Loucy (cell line): ENCODE results near the gene STXBP5.

Source experiments
- EZH2phosphoT487 ChIP-seq: fragments of 200-600 bp; IDR thresholded peaks from 2 replicates; pipeline ENCODE4 v1.6.1; 2018; ENCODE audit warnings: antibody characterized with exemption, mild to moderate bottlenecking, moderate library complexity, borderline replicate concordance
- TF ChIP-seq, protein P1 (sequence below): fragments of 200-600 bp; sonication (generic); conservative IDR thresholded peaks from 2 replicates; pipeline ENCODE4 v1.5.1; 2014; ENCODE audit warnings: mild to moderate bottlenecking, antibody characterized with exemption, low read length

DNA sequence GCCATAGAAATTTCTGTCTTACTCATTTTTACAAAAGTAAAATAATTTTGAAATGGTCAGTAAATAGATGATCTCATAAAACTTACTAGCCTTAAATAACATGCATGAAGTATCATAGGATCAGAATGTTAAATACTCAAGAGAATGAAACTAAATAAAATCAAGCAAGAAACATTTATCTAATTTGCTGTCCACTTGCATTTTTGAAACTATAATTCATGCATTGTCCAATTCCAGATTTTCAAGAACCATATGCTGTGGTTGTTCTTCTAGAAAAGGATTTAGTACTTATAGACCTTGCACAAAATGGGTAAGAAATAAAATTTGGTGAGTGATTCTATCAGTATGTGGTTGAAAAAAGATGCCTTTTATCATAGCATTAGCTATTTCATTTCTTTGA is 107.0 kb downstream of the STXBP5 start:
- TF ChIP-seq, protein P1, sequence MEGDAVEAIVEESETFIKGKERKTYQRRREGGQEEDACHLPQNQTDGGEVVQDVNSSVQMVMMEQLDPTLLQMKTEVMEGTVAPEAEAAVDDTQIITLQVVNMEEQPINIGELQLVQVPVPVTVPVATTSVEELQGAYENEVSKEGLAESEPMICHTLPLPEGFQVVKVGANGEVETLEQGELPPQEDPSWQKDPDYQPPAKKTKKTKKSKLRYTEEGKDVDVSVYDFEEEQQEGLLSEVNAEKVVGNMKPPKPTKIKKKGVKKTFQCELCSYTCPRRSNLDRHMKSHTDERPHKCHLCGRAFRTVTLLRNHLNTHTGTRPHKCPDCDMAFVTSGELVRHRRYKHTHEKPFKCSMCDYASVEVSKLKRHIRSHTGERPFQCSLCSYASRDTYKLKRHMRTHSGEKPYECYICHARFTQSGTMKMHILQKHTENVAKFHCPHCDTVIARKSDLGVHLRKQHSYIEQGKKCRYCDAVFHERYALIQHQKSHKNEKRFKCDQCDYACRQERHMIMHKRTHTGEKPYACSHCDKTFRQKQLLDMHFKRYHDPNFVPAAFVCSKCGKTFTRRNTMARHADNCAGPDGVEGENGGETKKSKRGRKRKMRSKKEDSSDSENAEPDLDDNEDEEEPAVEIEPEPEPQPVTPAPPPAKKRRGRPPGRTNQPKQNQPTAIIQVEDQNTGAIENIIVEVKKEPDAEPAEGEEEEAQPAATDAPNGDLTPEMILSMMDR = no peak
- TF ChIP-seq EZH2phosphoT487 = no peak
